HUES48 (cell line): ENCODE results near the gene IMPDH1.

Experiments
- H3K27ac ChIP-seq: one replicate; pipeline ENCODE4 v1.7.0; 2013; ENCODE audit warnings: low read depth, low read length, inconsistent platforms
- H3K27me3 ChIP-seq: 2 replicates; pipeline ENCODE4 v1.6.1; 2013; ENCODE audit warnings: mild to moderate bottlenecking, low read length; ENCODE audit not compliant: control insufficient read depth, insufficient read depth
- H3K36me3 ChIP-seq: 2 replicates; pipeline ENCODE4 v1.6.1; 2013; ENCODE audit warnings: low read length; ENCODE audit not compliant: control insufficient read depth, insufficient read depth
- H3K4me1 ChIP-seq: 2 replicates; pipeline ENCODE4 v1.6.1; 2013; ENCODE audit warnings: mild to moderate bottlenecking, low read length; ENCODE audit not compliant: control insufficient read depth, insufficient read depth
- H3K4me3 ChIP-seq: 2 replicates; pipeline ENCODE4 v1.5.1; 2013; ENCODE audit warnings: mild to moderate bottlenecking, low read depth, low read length
- H3K9ac ChIP-seq: 2 replicates; pipeline ENCODE4 v1.6.1; 2013; ENCODE audit warnings: mild to moderate bottlenecking, low read depth, low read length, moderate library complexity
- H3K9me3 ChIP-seq: 2 replicates; pipeline ENCODE4 v1.6.1; 2013; ENCODE audit warnings: low read length; ENCODE audit not compliant: control insufficient read depth, insufficient read depth

Gene IMPDH1

GRCh38 chr7:128343554-128344430 lies 66.0 kb downstream of the IMPDH1 start, which contains the start of gene RBM28:
Gene RBM28 (minus strand): TSS chr7:128343908. CDS start chr7:128343793, 115 bp downstream.
- Histone ChIP-seq H3K9ac (peak within 1 kb of the TSS; percentile 88), H3K4me1 (peaks cover 6% of the 10 kb centered on the region), H3K9me3 (no peaks in the 10 kb centered on the region), H3K27ac (peak within 1 kb of the TSS; percentile 93), H3K27me3 (peaks cover 14% of the 10 kb centered on the region), H3K4me3 (peak within 1 kb of the TSS; percentile 88), H3K36me3 (peaks cover 25% of the 10 kb centered on the region)
